ENCODE results near the gene SUPT6H. TPM values are rescaled to one million over a fixed set of nuclear protein-coding genes. Genes with fewer than 3 reads are reported as not detected.

The SUPT6H gene
- total RNA-seq, result 100 to 1,000 TPM in 1 of 4 donors, 10 to 100 TPM in 3; 56.4 to 101 (median 66.6) TPM

GRCh38 chr17:28661635-28662526 is at the start of gene SUPT6H, which contains the start of gene SDF2:
SUPT6H (plus strand) TSS chr17:28662205; CDS start chr17:28673402, 11,197 bp downstream.
SDF2 (minus strand) TSS chr17:28661906; CDS start chr17:28661876, 30 bp downstream.
- H3K27me3 ChIP-seq, result no peaks in the 10 kb centered on the region
- peak within 1 kb of the TSS; percentile 60 to 96 (median 84) for H3K4me3 ChIP-seq
- H3K27ac ChIP-seq, result peak within 1 kb of the TSS; percentile 93 to 97 (median 96)
- DNase-seq (ENCODE audit: low spot score in 2 of 2), result peak; percentile 83 to 93
- H3K36me3 ChIP-seq, result peaks cover 0 to 47% (median 10%) of the 10 kb centered on the region in 3 donors
- WGBS, 2 donors, result 0 to 1% methylated on average over 54 to 63 of the region's 66 CpGs
- H3K9me3 ChIP-seq, result no peaks in the 10 kb centered on the region
- peaks cover 0 to 51% (median 22%) of the 10 kb centered on the region in 4 donors for H3K4me1 ChIP-seq
- peak; percentile 69 to 90 for TF ChIP-seq POLR2A (IDR thresholded peaks at IDR 0.05)
- no peak for TF ChIP-seq CTCF (IDR thresholded peaks at IDR 0.05)
- peak; percentile 82 to 97 for TF ChIP-seq EP300 (IDR thresholded peaks at IDR 0.05)

- no peak overlapping the region for H3K27ac ChIP-seq
- peaks cover 2 to 81% (median 19%) of the 10 kb centered on the region in 3 donors for H3K36me3 ChIP-seq
- TF ChIP-seq POLR2A (IDR thresholded peaks at IDR 0.05), result no peak
- no peak for TF ChIP-seq EP300 (IDR thresholded peaks at IDR 0.05)
- TF ChIP-seq CTCF (IDR thresholded peaks at IDR 0.05), result no peak
- no peaks in the 10 kb centered on the region for H3K4me1 ChIP-seq
- no peaks in the 10 kb centered on the region for H3K27me3 ChIP-seq
- DNase-seq (ENCODE audit: low spot score in 2 of 2), result no peak
- H3K9me3 ChIP-seq, result no peaks in the 10 kb centered on the region
- no peak overlapping the region for H3K4me3 ChIP-seq
- 38 to 43% methylated on average over 2 of the region's 2 CpGs for WGBS, 2 donors
These were observed 49.5 kb upstream of the SUPT6H start for GRCh38 chr17:28612531-28612930.

- peak in 1 of 2 donors; percentile 49 for DNase-seq (ENCODE audit: low spot score in 2 of 2)
- peaks cover 2 to 87% (median 23%) of the 10 kb centered on the region in 3 donors for H3K36me3 ChIP-seq
- no peak for TF ChIP-seq POLR2A (IDR thresholded peaks at IDR 0.05)
- peak; percentile 44 to 72 (median 58) for TF ChIP-seq CTCF (IDR thresholded peaks at IDR 0.05)
- no peak for TF ChIP-seq EP300 (IDR thresholded peaks at IDR 0.05)
- no peaks in the 10 kb centered on the region for H3K4me1 ChIP-seq
- 77 to 79% methylated on average over 6 of the region's 6 CpGs for WGBS, 2 donors
- H3K27me3 ChIP-seq, result no peaks in the 10 kb centered on the region
- peak overlapping the region in 1 of 4 donors; percentile 5 for H3K27ac ChIP-seq
- H3K9me3 ChIP-seq, result no peaks in the 10 kb centered on the region
- no peak overlapping the region for H3K4me3 ChIP-seq
These were observed 48.8 kb upstream of the SUPT6H start for GRCh38 chr17:28612936-28613872.

GRCh38 chr17:28613931-28614381 is 48.0 kb upstream of the SUPT6H start, which contains the start of gene RSKR:
RSKR (minus strand) TSS chr17:28614185; CDS start chr17:28614161, 24 bp downstream.
- Histone ChIP-seq H3K27me3 (no peaks in the 10 kb centered on the region), H3K4me1 (no peaks in the 10 kb centered on the region), H3K9me3 (no peaks in the 10 kb centered on the region), H3K27ac (peak within 1 kb of the TSS in 1 of 4 donors; percentile 5), H3K4me3 (no peak within 1 kb of the TSS), H3K36me3 (peaks cover 2 to 92% (median 30%) of the 10 kb centered on the region in 3 donors)
- no peak for DNase-seq (ENCODE audit: low spot score in 2 of 2)
- 78 to 89% methylated on average over 5 of the region's 5 CpGs for WGBS, 2 donors
- no peak for TF ChIP-seq POLR2A (IDR thresholded peaks at IDR 0.05)
- TF ChIP-seq EP300 (IDR thresholded peaks at IDR 0.05), result no peak
- no peak for TF ChIP-seq CTCF (IDR thresholded peaks at IDR 0.05)
